HCT116 (cell line): Measurements from ENCODE around the gene C16orf90. TPM values are rescaled to one million over a fixed set of nuclear protein-coding genes. Genes with fewer than 3 reads are reported as not detected.

ENCODE experiments used
- ATAC-seq: fragments of 200-7000 bp; cut with Tn5 transposase; 2 replicates; pipeline ENCODE4 v1.9.1; 2020; ENCODE audit warnings: mild to moderate bottlenecking, moderate library complexity
- BruUV-seq: library from RNA; stranded (reverse); fragments of 400-500 nt; replicated peaks from 2 replicates; lab custom pipeline; 2021; lab: Mats Ljungman, UMichigan
- CTCF ChIA-PET: fragments of 300-600 bp; sonication (Branson Sonifier 250); formaldehyde crosslinking; loops from one replicate; lab custom pipeline; 2021; ENCODE audit warnings: antibody characterized with exemption; lab: Charles Lee
- POLR2A ChIA-PET: fragments of 300-600, 350-600 bp; sonication (Branson Sonifier 250); formaldehyde crosslinking; loops from one replicate; lab custom pipeline; 2021; ENCODE audit warnings: antibody characterized with exemption; lab: Charles Lee
- RAD21 ChIA-PET, 2 experiments: fragments of 300-600 bp; sonication (Branson Sonifier 250); formaldehyde crosslinking; loops; one replicate each; lab custom pipeline; 2023; ENCODE audit warnings: low total read pairs in 2 of 2; ENCODE audit not compliant: uncharacterized antibody in 2 of 2, unreplicated experiment in 2 of 2, low non-redundant PET in 1 of 2; lab: Charles Lee
- DNase-seq: peaks from one replicate; pipeline ENCODE4 v3.0.0-alpha.2; 2010; ENCODE audit warnings: low read depth, low spot score
- H2AFZ ChIP-seq: fragments of 200-600 bp; shearing (Covaris generic), sonication (generic); 2 replicates; pipeline ENCODE4 v1.6.1; 2017; ENCODE audit warnings: low read depth, mixed run types, mixed read lengths, antibody characterized with exemption, low read length; ENCODE audit not compliant: poor library complexity, severe bottlenecking
- H3K27ac ChIP-seq: 2 replicates; pipeline ENCODE4 v1.5.1; 2012; ENCODE audit warnings: low read depth, low read length
- H3K27me3 ChIP-seq: fragments of 200-600 bp; sonication (generic); 2 replicates; pipeline ENCODE4 v1.6.1; 2016; ENCODE audit warnings: mixed run types, low read length, mixed read lengths; ENCODE audit not compliant: insufficient read depth
- H3K36me3 ChIP-seq, 2 experiments: fragments of 200-500 bp in 1 of 2; fragments of 200-600 bp in 1 of 2; sonication (Bioruptor generic) in 1 of 2; sonication (generic) in 1 of 2; 2 replicates each; pipeline versions ENCODE4 v1.5.1 to v1.6.1; 2014 to 2016; ENCODE audit warnings: low read length in 2 of 2, inconsistent platforms in 1 of 2, mixed read lengths in 1 of 2, mixed run types in 1 of 2; ENCODE audit not compliant: insufficient read depth in 2 of 2, control insufficient read depth in 1 of 2
- H3K4me1 ChIP-seq, 2 experiments: fragments of 200-600 bp in 1 of 2; sonication (generic) in 1 of 2; 2 replicates each; pipeline versions ENCODE4 v1.5.1 to v1.6.1; 2012 to 2017; ENCODE audit warnings: low read length in 2 of 2, inconsistent platforms in 1 of 2, mild to moderate bottlenecking in 1 of 2, mixed read lengths in 1 of 2, mixed run types in 1 of 2, moderate library complexity in 1 of 2; ENCODE audit not compliant: insufficient read depth in 2 of 2, control insufficient read depth in 1 of 2
- H3K4me2 ChIP-seq: fragments of 200-600 bp; sonication (generic); 2 replicates; pipeline ENCODE4 v1.6.1; 2017; ENCODE audit warnings: mixed run types, low read length, mixed read lengths
- H3K4me3 ChIP-seq, 2 experiments: fragments of 200-600 bp in 1 of 2; sonication (generic) in 1 of 2; replicated peaks in 1 of 2; 2 replicates each; pipeline ENCODE4 v1.5.1; 2011 to 2016; ENCODE audit warnings: low read length in 2 of 2, control low read depth in 1 of 2, low read depth in 1 of 2, mild to moderate bottlenecking in 1 of 2, mixed read lengths in 1 of 2, mixed run types in 1 of 2
- H3K79me2 ChIP-seq: fragments of 200-600 bp; sonication (generic); 2 replicates; pipeline ENCODE4 v1.6.1; 2017; ENCODE audit warnings: mild to moderate bottlenecking, mixed run types, low read length, moderate library complexity, mixed read lengths; ENCODE audit not compliant: insufficient read depth
- H3K9ac ChIP-seq: fragments of 200-600 bp; sonication (generic); 2 replicates; pipeline ENCODE4 v1.6.1; 2016; ENCODE audit warnings: low read length, mixed read lengths
- H3K9me2 ChIP-seq: fragments of 200-600 bp; sonication (generic), shearing (Covaris generic); 2 replicates; pipeline ENCODE4 v1.6.1; 2017; ENCODE audit warnings: mixed run types, mild to moderate bottlenecking, moderate library complexity; ENCODE audit not compliant: insufficient read depth
- H3K9me3 ChIP-seq, 2 experiments: fragments of 200-500 bp in 1 of 2; fragments of 200-600 bp in 1 of 2; sonication (Bioruptor generic) in 1 of 2; sonication (generic) in 1 of 2; 2 replicates each; pipeline ENCODE4 v1.6.1; 2014 to 2017; ENCODE audit warnings: low read length in 2 of 2, mixed read lengths in 2 of 2, inconsistent platforms in 1 of 2, low read depth in 1 of 2, mild to moderate bottlenecking in 1 of 2, mixed run types in 1 of 2, moderate library complexity in 1 of 2; ENCODE audit not compliant: control insufficient read depth in 1 of 2, insufficient read depth in 1 of 2
- H4K20me1 ChIP-seq: fragments of 200-600 bp; sonication (generic), shearing (Covaris generic); 2 replicates; pipeline ENCODE4 v1.6.1; 2017; ENCODE audit warnings: mixed run types, mild to moderate bottlenecking, moderate library complexity; ENCODE audit not compliant: insufficient read depth
- EGR1 ChIP-seq: IDR thresholded peaks from 2 replicates; pipeline ENCODE4 v1.6.1; 2012; ENCODE audit warnings: low read depth
- ELF1 ChIP-seq: IDR thresholded peaks from 2 replicates; pipeline ENCODE4 v1.6.1; 2012; ENCODE audit warnings: low read depth, borderline replicate concordance
- FOSL1 ChIP-seq: IDR thresholded peaks from 2 replicates; pipeline ENCODE4 v1.6.1; 2012; ENCODE audit warnings: low read depth
- JUND ChIP-seq: IDR thresholded peaks from 2 replicates; pipeline ENCODE4 v1.6.1; 2012
- POLR2A ChIP-seq: IDR thresholded peaks from 2 replicates; pipeline ENCODE4 v1.7.0; 2011; ENCODE audit warnings: borderline replicate concordance; ENCODE audit not compliant: insufficient read depth, insufficient read length; ENCODE audit errors: extremely low read depth
- ZNF274 ChIP-seq: fragments of 200-500 bp; sonication (Bioruptor generic); IDR thresholded peaks from 2 replicates; pipeline ENCODE4 v1.6.1; 2014; ENCODE audit warnings: mild to moderate bottlenecking, low read depth, low read length, inconsistent platforms
- intact Hi-C: fragments of 100-400 bp; cut with micrococcal nuclease; formaldehyde crosslinking; loops from 2 replicates; pipeline ENCODE4 v1.10.0; 2022
- total RNA-seq: library from RNA; stranded (reverse); gene quantifications from one replicate; pipeline ENCODE4 v1.2.1, GENCODE V29; 2021; ENCODE audit not compliant: unreplicated experiment
- TF ChIP-seq, protein P1 (sequence below): IDR thresholded peaks from 2 replicates; pipeline ENCODE4 v1.6.1; 2012
- TF ChIP-seq, protein P2 (sequence below): IDR thresholded peaks from 2 replicates; pipeline ENCODE4 v1.6.1; 2011; ENCODE audit warnings: mild to moderate bottlenecking, low read length, moderate library complexity; ENCODE audit not compliant: insufficient replicate concordance; ENCODE audit errors: extremely low read depth
- TF ChIP-seq, protein P3 (sequence below): IDR thresholded peaks from 2 replicates; pipeline ENCODE4 v1.6.1; 2012

Gene C16orf90
- total RNA-seq, 1 experiment from 2014 or later = not detected

DNA sequence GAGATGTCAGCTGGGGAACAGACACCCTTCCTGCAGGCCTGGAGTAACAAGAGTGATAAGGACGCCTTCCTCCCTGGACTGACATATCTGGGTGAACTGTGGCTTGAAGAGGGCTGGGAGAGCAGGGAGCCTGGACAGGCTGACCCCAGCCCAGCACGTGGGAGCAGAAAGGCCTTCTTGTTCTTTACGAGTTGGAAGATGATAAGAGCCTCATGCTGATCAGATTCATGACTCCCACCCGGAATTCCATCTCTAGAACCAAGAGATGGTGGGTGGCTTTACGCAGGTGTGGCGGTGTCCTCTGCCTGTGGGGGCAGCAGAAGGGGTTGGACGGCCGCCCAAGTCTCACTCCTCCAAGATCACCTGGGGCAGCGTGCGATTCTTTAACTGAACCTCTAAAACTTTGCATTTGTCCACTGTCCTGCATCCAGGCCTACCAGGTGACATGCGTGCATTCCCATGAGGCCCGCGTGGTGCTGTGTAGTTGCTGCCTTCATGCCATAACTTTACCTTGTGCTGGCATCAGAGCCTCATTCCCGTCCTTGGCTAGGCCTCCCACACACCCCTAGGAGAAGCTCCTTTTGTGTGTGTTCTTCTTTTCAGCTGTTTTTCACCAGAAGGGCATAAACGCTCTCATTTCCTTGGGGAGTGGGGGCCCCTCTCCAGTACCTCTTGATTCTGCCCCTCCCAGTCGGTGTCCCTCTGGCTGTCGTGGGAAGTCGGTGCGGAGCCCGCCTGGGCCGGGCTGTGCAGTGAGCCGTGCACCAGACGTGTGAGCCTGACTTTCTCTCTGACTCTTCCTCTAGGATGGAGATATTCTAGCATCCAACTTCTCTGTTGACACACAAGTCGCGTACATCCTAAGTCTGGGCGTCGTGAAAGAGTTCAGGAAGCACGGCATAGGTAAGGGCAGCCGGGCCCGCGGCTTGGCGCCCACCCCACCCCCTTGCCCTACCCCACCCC is 13.3 kb downstream of the C16orf90 start:
- no peak overlapping the region for H2AFZ ChIP-seq
- no peak overlapping the region for H3K4me3 ChIP-seq
- TF ChIP-seq ZNF274 (no peak), EGR1 (no peak), JUND (no peak), POLR2A (no peak), FOSL1 (no peak), ELF1 (no peak)
- TF ChIP-seq, protein P1, sequence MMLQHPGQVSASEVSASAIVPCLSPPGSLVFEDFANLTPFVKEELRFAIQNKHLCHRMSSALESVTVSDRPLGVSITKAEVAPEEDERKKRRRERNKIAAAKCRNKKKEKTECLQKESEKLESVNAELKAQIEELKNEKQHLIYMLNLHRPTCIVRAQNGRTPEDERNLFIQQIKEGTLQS = no peak
- TF ChIP-seq, protein P2, sequence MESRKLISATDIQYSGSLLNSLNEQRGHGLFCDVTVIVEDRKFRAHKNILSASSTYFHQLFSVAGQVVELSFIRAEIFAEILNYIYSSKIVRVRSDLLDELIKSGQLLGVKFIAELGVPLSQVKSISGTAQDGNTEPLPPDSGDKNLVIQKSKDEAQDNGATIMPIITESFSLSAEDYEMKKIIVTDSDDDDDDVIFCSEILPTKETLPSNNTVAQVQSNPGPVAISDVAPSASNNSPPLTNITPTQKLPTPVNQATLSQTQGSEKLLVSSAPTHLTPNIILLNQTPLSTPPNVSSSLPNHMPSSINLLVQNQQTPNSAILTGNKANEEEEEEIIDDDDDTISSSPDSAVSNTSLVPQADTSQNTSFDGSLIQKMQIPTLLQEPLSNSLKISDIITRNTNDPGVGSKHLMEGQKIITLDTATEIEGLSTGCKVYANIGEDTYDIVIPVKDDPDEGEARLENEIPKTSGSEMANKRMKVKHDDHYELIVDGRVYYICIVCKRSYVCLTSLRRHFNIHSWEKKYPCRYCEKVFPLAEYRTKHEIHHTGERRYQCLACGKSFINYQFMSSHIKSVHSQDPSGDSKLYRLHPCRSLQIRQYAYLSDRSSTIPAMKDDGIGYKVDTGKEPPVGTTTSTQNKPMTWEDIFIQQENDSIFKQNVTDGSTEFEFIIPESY = no peak
- TF ChIP-seq, protein P3, sequence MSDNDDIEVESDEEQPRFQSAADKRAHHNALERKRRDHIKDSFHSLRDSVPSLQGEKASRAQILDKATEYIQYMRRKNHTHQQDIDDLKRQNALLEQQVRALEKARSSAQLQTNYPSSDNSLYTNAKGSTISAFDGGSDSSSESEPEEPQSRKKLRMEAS = no peak
- DNase-seq = no peak
- H3K4me2 ChIP-seq = no peak overlapping the region
- no peaks in the 10 kb centered on the region for H3K9me2 ChIP-seq
- ChIA-PET POLR2A (no interaction called here), RAD21 (no interaction called here), CTCF (no interaction called here)
- H4K20me1 ChIP-seq = no peaks in the 10 kb centered on the region
- intact Hi-C loops = no loop called here
- no peak overlapping the region for H3K27ac ChIP-seq
- no TSS peak for BruUV-seq
- H3K79me2 ChIP-seq = peaks cover 31% of the 10 kb centered on the region
- H3K27me3 ChIP-seq = no peaks in the 10 kb centered on the region
- peaks cover 17 to 25% of the 10 kb centered on the region in 2 experiments; a peak in 3 of 4 replicates for H3K36me3 ChIP-seq
- H3K9ac ChIP-seq = no peak overlapping the region
- no peaks in the 10 kb centered on the region for H3K4me1 ChIP-seq
- no peak for ATAC-seq
- no peaks in the 10 kb centered on the region for H3K9me3 ChIP-seq
